Measurements from ENCODE around the gene UNC5C. TPM values are rescaled to one million over a fixed set of nuclear protein-coding genes. Genes with fewer than 3 reads are reported as not detected.

The UNC5C gene
- total RNA-seq, 1 donor from 2014 or later: 2.2 TPM

DNA sequence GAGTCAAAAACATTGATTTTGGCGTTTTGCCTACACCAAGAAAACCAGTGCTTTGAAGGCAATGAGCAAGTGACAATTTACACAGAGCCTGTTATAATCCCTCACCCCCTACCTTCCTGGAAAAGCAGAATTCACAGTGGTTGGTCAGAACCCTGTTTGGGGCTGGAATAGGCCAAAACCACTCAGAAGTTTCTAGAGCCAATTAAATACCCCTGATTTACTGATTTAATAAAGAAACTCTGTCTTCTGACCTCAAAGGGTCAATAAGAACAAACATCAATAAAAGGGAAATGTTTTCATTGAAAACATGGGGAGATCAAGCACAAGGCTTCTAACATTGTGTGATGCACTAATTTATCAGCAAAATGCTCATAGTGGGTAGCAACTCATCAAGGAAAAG is 116.3 kb downstream of the UNC5C start:
- TF ChIP-seq, protein P1, sequence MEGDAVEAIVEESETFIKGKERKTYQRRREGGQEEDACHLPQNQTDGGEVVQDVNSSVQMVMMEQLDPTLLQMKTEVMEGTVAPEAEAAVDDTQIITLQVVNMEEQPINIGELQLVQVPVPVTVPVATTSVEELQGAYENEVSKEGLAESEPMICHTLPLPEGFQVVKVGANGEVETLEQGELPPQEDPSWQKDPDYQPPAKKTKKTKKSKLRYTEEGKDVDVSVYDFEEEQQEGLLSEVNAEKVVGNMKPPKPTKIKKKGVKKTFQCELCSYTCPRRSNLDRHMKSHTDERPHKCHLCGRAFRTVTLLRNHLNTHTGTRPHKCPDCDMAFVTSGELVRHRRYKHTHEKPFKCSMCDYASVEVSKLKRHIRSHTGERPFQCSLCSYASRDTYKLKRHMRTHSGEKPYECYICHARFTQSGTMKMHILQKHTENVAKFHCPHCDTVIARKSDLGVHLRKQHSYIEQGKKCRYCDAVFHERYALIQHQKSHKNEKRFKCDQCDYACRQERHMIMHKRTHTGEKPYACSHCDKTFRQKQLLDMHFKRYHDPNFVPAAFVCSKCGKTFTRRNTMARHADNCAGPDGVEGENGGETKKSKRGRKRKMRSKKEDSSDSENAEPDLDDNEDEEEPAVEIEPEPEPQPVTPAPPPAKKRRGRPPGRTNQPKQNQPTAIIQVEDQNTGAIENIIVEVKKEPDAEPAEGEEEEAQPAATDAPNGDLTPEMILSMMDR (conservative IDR thresholded peaks at IDR 0.05; ENCODE audit: low read depth, low read length): no peak
- DNase-seq (ENCODE audit: low read depth): no peak
- H3K4me3 ChIP-seq (ENCODE audit: low read depth, low read length): no peak overlapping the region

DNA sequence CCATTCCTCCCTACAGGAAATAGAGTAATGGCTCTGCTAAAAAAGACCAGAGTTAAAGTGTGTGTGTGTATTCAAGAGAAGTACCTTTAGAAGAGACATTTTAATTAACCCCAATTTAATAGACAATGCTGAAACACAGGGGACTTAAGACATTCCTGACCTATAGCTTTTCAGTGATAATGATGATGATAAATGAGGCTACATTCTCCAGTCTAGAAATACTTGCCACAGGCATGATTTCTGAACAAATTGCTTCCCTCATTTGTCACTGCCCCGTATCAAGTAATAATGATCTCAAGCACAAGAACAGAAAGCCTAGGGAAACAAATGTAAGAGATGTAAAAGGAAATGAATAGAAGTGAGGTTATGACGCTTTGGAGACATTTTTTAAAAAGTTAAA is 117.1 kb downstream of the UNC5C start:
- no peak overlapping the region for H3K4me3 ChIP-seq (ENCODE audit: low read depth, low read length)
- TF ChIP-seq, protein P1 (conservative IDR thresholded peaks at IDR 0.05; ENCODE audit: low read depth, low read length): no peak
- no peak for DNase-seq (ENCODE audit: low read depth)

DNA sequence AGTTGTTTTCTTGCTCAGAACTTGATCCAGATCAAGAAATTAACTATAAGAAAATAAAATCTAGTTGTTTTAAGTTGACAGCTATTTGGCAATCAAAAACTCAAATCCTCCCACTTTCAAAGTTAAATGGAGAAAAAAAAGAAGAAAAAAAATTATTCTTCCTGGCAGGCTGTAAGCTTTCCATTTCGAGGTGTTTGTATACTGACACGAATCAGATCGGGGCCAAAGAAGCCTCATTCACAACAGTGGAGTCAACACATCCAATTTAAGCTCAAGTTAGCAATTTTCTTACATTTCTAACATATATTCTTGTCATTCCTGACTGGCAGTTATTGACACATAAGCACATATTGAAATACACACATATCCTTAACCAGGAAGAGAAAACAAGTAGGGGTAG is 119.4 kb downstream of the UNC5C start:
- H3K4me3 ChIP-seq (ENCODE audit: low read depth, low read length): no peak overlapping the region
- TF ChIP-seq, protein P1 (conservative IDR thresholded peaks at IDR 0.05; ENCODE audit: low read depth, low read length): no peak
- no peak for DNase-seq (ENCODE audit: low read depth)

DNA sequence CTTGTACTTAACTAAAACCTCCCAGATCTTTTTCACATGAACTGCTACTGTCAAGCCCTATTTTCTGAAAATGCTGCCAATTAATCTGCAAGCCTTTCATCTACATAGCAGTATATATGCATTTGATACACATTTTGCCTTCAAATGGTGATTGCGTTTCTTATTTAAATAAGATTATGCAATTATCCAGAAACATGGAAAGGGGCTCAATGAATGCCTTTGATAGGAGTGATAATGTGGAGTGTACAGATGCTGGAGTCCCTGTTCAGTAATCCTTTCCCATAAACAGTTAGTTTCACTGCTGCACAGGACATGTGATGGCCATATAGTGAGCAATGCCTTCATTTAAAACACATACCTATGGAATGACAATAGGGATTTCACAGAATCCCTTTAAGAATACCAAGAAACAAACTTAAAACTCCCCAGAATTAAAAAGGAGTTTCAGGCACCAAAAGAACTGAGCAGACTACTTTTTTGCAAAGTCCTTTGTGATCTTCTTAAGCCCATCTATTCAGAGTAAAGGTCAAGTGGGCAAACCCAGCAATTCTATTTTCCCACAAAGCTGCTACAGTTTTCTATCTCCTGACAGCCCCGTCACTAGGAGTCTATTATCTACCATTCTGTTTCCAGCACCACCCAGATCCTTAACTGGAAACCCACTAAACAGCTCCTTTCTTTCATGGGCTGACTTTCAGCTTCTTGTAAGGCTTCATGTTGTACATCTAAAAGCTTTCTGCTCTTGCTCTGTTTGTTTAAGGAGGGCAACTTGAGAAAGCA is 120.3 kb downstream of the UNC5C start:
- no peak for DNase-seq (ENCODE audit: low read depth)
- TF ChIP-seq, protein P1 (conservative IDR thresholded peaks at IDR 0.05; ENCODE audit: low read depth, low read length): no peak
- H3K4me3 ChIP-seq (ENCODE audit: low read depth, low read length): no peak overlapping the region

DNA sequence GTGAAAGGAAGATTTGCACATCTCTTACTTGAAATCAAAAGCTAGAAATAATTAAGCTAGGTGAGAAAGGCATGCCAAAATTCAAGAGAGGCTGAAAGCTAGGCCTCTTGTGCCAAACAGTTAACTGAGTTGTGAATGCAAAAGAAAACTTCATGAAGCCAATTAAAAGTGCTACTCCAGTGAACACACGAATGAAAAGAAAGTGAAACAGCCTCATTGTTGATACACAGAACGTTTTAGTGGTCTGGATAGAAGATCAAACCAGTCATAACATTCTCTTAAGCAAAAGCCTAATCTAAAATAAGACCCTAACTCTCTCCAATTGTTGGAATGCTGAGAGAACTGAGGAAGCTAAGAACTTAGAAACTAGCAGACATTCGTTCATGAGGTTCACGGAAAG is 122.3 kb downstream of the UNC5C start:
- TF ChIP-seq, protein P1 (conservative IDR thresholded peaks at IDR 0.05; ENCODE audit: low read depth, low read length): no peak
- DNase-seq (ENCODE audit: low read depth): no peak
- no peak overlapping the region for H3K4me3 ChIP-seq (ENCODE audit: low read depth, low read length)

DNA sequence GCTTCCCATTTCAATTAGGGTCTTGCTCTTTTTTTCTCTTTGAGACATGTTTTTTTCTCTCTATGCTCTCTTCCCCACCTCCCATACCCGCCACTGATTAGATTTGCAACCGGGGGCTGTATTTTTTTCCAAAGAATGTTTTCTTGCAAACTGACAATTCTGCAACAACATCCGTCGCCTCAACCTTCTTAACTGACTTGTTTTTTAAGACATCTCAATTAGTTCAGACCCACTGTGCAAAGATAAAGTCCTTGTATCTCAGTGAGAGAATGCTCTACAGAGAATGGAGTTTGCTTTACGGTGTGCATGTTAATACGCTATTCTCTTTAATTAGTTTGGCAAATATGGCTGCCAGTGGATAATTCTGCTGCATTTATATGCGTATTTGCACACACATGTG is 126.3 kb downstream of the UNC5C start:
- H3K4me3 ChIP-seq (ENCODE audit: low read depth, low read length): no peak overlapping the region
- no peak for DNase-seq (ENCODE audit: low read depth)
- TF ChIP-seq, protein P1 (conservative IDR thresholded peaks at IDR 0.05; ENCODE audit: low read depth, low read length): no peak

DNA sequence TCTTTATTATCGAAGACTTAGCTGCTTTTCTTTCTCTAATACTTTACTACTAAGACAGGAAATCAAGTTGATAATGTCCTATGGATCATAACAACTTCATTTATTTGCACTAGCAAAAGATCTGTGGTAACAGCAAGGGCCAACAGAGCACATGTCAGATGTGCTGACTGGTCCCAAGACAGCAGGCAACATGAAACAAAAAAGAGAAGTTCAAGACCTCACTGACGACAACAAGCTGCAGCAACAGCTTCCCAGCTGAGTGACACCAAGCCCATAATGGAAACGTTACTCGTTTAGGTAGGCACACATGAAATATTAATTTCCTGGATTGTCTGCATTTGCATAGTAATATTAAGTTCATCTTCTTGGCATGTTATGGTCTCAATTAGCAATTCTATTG is 126.9 kb downstream of the UNC5C start:
- H3K4me3 ChIP-seq (ENCODE audit: low read depth, low read length): no peak overlapping the region
- TF ChIP-seq, protein P1 (conservative IDR thresholded peaks at IDR 0.05; ENCODE audit: low read depth, low read length): no peak
- DNase-seq (ENCODE audit: low read depth): no peak

All from epithelial cell of proximal tubule (primary cell).